NCI-H524 treated with DMSO at 0.1 percent for 48 hours (cell line): Measurements from ENCODE around the gene CHL1.
A peak's percentile ranks its signal among the peaks of the same experiment; 100 is the strongest.
"Not testable (repeated sequence)": the region's sequence is repeated elsewhere in the genome, so short reads cannot be mapped to it uniquely, and the experiment has no call there.

Experiments
- DNase-seq: peaks from one replicate; lab custom pipeline; 2025; lab: John Stamatoyannopoulos, UW

The CHL1 gene

DNA sequence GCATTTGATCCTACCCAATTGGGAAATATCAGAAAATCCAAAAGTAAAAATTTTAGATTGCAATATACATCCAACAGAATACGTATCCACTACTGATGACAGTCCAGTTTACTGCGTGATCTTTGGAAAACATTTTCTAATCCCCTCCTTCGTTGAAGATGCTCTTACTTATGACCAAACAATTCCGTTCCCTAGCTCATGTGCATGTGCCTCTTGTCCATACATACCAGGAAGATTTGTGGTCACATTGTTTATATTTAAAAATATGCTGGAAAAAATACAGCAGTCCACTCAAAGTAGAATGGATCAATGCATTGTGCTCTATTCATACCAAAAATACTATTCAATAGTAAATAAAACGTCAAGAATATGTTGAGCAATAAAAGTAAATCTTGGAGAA, 135.3 kb downstream of the CHL1 start:
- no peak for DNase-seq

- no peak for DNase-seq
Observed at GRCh38 chr3:332701-333100, 136.1 kb downstream of the CHL1 start.

- DNase-seq = no peak
Observed at GRCh38 chr3:335240-335639, 138.7 kb downstream of the CHL1 start.

- DNase-seq = no peak
Observed at GRCh38 chr3:339351-339750, 142.8 kb downstream of the CHL1 start.

- no peak for DNase-seq
Observed at GRCh38 chr3:341998-342397, 145.4 kb downstream of the CHL1 start.

GRCh38 chr3:346186-346585, 149.6 kb downstream of the CHL1 start:
- DNase-seq = no peak

DNA sequence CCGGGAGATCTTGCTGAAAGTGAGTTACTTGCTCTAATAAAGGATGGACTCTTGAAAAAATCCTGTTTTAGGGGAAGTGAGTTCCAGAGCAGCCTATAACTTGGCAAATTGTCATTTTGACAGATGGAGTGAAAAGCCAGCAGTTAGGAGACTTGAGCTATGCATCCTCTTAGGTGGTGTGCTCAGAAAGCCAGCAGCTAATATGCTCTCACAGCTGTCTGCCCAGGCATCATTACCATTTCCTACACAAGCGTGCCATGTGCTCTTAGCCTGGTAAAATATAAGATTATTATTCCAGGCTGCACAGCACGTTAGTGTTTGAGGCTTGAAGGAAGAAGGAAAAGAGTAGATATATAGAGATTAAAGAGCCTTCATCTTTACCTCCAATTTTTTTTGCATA, 151.0 kb downstream of the CHL1 start:
- peak; percentile 1 for DNase-seq

GRCh38 chr3:350871-351371, 154.4 kb downstream of the CHL1 start:
- no peak for DNase-seq

DNA sequence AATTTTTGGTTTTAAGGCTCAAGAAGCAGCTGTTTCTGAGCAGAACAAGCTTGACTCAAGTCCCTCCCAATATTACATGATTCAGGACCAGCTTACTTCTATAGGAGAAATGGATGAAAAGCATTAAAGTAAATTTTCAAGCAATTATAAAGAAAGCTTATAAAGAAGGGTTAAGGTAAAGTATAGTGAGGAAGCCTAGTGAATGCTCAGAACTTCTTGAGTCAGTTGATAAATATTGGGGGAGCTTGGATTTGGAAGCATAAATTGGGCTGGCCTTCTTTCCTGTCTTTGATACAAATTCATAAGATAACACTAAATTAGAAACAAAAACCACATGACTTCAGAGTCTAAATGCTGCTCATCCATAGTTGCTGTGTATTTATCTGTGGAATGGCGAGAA, 156.0 kb downstream of the CHL1 start:
- DNase-seq = no peak

DNA sequence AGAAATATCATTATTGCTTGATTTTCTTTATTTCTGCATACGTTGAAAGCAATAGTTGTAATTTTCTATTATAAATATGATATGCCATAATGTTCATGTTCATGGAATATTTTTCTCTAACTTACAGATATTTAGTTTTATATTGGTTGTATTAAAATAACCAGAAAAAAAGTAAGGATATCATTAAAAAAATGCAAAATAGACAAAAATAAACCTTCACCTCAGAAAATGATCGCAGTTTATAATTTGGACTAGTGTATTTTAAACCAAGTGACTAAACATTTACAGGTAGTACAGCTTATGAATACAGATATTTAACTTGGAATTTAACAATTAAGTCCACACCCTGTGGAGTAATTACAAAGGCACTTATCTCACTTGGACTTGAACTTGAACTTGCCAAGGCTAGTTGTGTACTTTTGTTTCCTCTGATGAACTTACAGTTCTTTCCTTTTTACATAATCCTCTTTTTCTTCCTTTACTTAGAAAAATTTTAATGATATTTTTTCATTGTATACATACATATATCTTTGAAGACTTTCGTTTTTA, 156.7 kb downstream of the CHL1 start:
- DNase-seq = no peak

GRCh38 chr3:354432-354831, 157.9 kb downstream of the CHL1 start:
- DNase-seq = no peak

GRCh38 chr3:355622-356021, 159.1 kb downstream of the CHL1 start:
- DNase-seq = no peak

DNA sequence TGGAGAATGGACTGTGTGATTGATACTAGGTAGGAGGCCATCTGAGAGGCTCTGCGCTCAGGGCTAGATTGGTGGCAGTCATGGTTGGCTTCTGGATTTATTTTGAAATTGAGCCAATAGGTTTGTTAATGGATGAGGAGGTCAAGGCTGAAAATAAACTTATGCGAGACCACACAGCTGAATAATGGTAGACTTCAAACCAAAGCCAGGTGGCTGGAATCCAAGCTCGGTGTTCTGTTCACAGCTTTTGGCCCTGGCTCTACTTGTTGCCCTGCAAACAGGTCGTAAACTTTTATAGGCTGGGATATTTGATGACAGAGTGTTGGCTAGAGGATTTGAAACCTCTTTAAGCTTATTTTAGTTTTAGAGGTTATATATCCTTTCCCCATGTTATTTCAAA, 160.4 kb downstream of the CHL1 start:
- no peak for DNase-seq

GRCh38 chr3:359672-360071, 163.1 kb downstream of the CHL1 start:
- no peak for DNase-seq

DNA sequence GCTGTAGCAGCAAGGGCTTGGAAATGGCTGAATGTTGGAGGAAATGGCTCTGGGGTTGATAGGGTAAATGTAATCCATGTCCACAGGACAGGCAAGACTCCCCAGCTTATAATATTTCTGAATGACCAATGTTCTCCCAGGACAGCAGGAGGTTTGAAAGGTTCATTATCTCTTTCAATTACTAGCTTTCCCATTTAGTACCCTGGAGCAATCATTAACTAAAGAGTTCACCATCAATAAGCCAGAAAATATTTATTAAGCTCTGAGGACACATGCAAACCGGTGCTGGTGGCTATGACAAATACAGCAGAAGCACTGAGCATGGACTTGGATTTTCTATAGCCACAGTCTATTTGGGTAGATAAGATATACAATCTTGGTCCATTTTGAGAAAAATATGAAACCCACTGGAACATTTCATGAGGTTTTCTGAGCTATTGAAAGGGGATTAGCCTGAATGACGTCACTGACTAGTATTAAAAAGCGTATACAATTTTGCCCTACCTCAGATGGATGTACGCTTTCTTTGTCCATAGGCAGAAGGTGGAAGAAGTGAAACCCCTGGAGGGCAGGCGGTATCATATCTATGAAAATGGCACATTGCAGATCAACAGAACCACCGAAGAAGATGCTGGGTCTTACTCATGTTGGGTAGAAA, 166.2 kb downstream of the CHL1 start:
- DNase-seq = no peak

GRCh38 chr3:364287-364686, 167.7 kb downstream of the CHL1 start:
- DNase-seq = no peak

GRCh38 chr3:365268-365667, 168.7 kb downstream of the CHL1 start:
- no peak for DNase-seq

GRCh38 chr3:366253-366652, 169.7 kb downstream of the CHL1 start:
- DNase-seq = not testable (repeated sequence)

DNA sequence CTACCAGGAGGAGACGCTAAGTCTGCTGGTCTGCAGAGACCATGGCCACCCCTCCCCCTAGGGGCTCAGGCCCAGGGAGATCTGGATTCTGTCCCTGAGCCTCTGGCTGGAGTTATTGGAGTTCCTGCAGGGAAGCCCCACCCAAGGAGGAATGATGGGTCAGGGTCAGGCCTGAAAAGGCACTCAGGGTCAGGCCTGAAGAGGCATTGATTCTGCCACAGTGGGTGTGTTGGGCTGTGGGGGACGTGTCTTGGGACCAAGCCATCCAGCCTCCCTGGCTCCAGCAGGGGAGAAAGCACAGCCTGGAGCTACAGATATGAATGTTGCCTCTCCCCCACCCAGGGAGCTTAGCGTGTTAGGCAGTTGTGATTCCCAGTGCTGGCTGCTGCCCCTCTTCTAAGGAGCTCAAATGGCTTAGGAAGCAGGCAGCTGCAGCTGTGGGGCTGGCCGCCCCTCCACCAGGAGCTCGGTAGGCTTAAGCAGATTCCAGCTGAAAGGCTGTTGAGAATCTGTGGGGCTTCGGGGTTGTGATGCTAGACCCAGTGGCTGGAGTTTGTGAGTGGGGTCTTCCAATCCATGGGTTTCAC, 176.7 kb downstream of the CHL1 start:
- no peak for DNase-seq

GRCh38 chr3:374459-374858, 177.9 kb downstream of the CHL1 start:
- no peak for DNase-seq

DNA sequence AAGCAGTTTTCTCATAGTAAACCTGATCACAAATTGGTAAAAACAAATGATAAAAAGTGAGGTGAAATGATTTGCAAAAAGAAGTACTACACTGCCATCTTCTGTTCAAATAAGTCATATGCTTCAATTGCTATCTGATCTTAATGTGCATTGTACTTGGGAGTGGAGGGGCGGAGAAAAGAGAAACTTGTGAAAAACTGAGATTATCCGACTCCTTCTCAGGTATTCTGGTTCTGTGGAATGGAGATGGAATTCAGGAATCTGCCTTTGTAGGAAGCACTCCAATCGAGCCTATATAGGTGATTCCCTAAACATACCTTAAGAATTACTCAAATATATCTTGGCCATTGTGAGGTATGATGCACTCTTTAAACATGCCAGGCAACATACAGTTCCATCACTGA, 180.6 kb downstream of the CHL1 start:
- peak; percentile 25 for DNase-seq

GRCh38 chr3:380801-381200, 184.2 kb downstream of the CHL1 start:
- DNase-seq = no peak

GRCh38 chr3:385151-385550, 188.6 kb downstream of the CHL1 start:
- DNase-seq = no peak

DNA sequence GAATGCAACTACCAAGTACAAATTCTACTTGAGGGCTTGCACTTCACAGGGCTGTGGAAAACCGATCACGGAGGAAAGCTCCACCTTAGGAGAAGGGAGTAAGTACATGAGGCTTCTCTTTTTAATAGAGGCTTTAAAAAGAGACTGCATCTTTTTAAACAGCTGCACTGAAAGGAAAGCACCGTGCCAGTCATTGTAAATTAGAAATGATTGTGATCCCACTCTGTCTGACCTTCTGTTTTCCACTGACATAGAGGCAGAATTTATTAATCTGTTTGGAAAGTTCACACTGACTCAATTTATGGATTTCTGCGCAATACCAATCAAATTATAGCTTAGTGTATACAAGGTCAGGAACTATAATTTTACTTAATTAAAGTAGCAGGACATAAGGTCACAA, 198.2 kb downstream of the CHL1 start:
- no peak for DNase-seq
